Left forelimb (tissue), 1 donor: ENCODE data around the gene SCEL.
"Not testable (repeated sequence)": the region's sequence is repeated elsewhere in the genome, so short reads cannot be mapped to it uniquely, and the experiment has no call there.

Source experiments
- DNase-seq: peaks from one replicate; pipeline ENCODE4 v3.0.0-alpha.2; 2018; ENCODE audit warnings: low spot score

Gene SCEL

DNA sequence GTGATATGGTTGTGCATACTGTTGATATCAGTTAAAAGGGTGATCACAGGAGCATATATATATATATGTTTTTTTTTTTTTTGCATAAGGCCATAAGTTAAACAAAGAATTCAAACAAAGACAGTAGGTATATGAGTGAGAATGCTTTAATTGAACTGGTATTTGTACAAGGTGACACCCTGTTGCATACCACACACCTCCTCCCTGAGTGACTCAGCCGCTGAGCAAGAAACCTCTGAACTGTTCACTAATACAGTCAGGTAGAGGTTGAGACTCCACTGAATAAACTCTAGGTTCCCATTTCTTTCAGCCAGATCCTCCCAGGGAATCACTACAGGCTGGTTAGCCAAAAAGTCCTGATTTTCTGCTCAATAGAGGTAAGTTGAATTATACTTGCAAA is at the start of gene SCEL:
Gene SCEL, plus strand, starts transcription at position 259 of the 400 bp plus-strand sequence. CDS start 20,170 bp downstream, outside the sequence.
- DNase-seq: no peak

DNA sequence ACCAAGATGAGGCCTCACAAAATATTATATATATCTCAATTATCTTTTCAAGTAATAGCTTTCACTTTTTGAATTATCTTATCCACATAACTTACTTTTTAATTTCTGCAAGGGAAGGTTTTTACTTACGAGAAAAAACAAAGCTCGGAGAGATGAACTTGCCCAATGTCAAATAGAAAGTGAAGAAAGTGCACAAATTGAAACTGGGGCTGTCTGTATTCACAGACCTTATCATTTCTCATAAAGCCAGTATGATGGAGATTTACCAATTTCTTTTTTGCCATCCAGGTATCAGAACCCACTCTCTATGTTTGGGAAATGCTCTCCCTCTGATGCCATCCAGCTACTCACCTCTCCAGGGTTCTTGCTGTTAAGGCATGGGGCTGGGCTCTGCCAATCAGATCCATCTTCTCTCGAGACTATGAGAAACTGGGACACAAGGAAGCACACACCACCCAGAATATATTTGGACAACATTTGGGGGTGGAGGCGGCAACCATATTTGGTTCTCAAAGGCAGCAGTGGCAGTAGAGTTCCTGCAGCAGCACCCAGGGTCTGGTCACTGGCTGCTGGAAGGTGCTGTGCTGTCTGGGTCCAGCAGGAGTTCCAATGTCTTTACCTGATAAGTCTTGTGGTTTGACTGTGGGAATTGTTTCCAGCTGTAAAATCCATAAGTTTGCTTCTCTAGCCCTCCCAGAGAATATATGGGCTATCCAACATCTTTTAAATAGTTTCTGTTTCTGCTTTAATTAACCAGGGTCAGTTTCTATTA is 45.8 kb upstream of the SCEL start:
- no peak for DNase-seq

DNA sequence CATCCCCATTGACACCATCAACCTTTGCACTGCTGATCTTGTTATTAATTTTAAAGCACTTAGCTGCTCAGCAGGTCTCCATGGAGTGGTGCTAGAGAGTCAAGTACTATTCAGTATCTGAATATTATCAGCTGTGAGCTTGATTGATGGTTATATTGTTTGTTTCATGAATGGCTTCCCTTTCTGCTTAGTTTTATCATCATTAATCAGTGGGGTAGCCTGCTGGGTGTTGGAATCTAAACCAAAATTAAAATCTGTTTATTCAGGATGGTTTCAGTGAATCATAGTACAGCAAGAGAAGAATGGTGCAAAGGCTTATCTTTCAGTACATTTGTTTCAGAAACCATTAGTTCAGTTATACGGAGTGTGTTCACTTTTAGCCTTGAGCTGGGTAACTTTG is 42.5 kb upstream of the SCEL start:
- no peak for DNase-seq

DNA sequence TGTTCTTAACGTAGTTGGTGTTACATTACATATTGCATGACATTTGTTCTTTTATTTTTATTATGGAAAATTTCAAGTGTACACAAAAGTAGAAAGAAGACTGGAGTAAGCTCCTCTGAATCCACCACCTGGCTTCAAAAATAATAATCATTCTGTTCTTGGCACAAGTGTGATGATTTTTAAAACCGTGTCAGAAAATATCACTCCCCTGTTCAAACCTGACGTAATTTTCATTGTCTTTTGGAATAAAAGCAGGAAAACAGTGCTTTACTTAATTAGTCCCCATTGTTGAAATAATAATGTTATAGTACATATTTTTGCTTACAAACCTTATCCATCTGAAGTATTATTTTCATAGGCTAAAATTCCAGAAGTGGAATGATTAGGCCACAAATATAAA is 41.3 kb upstream of the SCEL start:
- no peak for DNase-seq

DNA sequence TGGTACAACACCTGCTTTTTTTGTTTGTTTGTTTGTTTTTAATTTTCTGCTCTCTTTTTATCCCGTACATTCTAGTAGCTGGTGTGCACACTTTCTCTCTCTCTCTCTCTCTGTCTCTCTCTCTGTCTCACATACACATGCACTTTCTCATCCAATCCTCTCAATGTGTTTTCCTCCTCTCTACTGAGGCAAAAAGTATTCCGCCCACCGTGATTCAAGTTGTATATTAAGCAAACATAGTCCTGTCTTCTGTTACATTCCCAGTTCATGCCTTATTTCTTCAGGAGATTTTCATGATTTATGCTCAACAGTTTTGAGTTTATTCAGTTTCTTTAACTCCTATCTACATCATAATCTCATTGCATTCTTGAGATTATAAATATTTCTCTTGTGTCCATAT is 38.2 kb upstream of the SCEL start:
- DNase-seq: no peak

DNA sequence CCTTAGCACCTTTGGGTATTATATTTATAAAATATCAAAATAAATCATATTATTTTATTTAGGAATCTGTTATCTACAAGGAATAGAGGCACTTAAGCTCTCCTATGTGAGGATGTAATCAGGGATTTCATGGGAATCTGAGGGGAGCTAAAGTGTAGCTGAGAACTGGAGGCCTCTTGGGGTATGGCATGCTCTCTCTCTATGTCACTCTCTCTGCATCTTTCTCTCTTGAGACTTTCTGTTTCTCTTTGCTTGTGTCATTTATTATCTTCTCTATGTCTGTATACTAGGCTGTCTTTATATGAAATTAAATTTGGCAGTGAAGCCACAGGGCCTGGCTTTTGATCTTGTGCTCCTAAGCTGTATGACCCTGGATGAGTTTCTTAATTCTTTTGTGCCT is 37.7 kb upstream of the SCEL start:
- DNase-seq: no peak

DNA sequence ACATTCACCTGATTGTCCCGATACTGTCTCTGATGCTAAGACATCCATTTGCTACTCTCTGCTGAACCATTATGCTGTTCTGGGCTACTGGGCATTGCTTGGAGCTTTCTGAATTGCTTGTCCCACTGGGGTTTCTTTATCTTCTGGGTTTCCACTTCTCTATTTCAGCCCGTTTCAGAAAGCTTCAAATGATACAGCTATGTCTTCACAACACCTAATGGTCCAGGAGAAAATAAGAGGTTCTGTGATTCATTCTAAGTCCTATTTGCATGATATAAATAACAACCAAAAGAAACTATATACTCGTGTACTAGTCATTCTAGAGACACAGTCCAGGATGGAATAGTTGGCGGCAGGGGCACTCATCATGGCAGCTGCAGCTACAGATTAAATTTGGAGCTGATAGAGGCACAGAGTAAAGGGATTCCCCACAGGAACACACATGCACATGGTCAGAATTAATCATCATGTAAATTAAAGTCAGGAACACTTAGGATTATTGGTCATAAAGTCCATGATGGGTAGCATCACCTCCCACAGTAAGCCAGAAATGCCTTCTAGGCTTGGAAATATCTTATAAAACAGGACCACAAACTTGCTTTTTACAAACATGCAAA is 33.3 kb upstream of the SCEL start:
- DNase-seq: no peak

DNA sequence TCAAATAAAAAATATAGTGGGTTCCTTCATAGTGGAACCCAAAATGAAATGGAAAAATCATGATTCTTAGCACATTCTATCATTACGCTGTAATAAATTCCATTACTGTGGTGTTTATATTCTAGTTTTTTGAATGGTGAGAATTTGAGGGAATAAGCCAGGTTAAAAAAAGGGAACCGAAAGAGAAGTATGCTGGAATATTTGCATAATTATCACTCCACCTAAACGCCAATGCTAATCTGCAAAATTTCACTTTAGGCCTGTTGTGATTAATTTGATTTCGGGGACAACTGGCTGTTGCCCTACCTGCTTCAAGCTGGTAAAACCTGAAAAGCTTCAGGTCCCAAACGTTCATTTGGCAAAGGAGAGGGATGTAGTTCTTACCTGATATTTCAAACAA is 32.1 kb upstream of the SCEL start:
- no peak for DNase-seq

- DNase-seq: no peak
These were observed 28.6 kb upstream of the SCEL start for GRCh38 chr13:77506874-77507273.

DNA sequence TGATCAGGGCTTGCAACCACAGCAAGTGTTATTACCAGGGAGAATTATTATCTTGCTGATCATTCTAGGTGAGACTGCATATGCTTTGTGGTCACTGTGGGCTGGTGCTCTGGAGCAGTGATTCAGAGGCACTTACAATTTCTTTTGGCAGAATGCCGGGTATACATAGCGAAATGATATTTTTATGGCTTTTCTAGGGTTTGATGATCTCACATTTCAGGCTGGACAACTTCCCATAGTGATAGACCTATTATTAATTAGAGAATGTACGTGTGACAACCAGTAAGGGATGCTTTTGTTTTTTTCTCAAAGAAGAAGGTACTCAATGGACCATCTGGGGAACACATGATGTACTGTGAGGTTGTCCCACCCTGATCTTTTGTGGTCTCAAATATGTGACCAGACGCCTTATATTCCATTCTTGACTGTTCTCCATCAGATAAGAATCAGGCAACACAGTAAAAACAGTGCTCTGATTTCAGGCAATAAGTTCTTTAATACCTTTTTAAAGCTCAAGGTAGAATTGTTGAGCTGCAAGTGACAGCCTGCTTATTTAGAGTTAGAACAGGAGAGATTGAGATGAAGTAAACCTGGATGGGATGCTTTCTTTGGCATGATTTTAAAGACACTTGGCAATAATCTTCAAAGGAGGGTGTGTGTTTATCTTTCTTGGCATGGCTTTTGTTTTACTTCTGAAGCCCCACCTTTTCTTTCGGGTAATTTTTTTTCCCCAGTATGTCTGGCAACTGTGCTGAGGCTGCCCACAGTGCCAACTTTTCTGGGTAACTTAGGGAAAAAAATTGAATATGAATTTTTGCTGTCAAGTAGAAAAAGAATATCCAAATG is 27.4 kb upstream of the SCEL start:
- no peak for DNase-seq

GRCh38 chr13:77508959-77509620 is 26.4 kb upstream of the SCEL start:
- no peak for DNase-seq

- no peak for DNase-seq
These were observed 25.4 kb upstream of the SCEL start for GRCh38 chr13:77510156-77510555.

GRCh38 chr13:77511552-77511951 is 24.0 kb upstream of the SCEL start:
- no peak for DNase-seq

DNA sequence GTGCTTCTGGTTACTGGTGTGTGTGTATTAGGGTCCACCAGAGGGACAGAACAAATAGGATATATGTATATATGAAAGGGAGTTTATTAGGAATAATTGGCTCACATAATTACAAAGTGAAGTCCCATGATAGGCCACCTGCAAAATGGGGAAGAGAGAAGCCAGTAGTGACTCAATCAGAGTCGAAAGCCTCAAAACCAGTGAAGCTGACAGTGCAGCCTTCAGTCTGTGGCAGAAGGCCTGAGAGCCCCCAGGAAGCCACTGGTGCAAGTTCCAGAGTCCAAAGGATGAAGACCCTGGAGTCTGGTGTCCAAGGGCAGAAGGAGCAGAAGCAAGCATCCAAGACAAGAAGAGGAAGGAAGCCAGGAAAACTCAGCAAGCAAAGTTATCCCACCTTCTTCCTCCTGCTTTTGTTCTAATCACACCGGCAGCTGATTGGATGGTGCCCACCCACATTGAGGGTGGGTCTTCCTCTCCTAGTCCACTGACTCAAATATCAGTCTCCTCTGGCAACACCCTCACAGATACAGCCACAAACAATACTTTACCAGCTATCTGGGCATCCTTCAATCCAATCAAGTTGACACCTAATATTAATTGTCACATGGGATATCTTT is 21.7 kb upstream of the SCEL start:
- DNase-seq: no peak

GRCh38 chr13:77514336-77514726 is 21.2 kb upstream of the SCEL start:
- no peak for DNase-seq

GRCh38 chr13:77515785-77516184 is 19.7 kb upstream of the SCEL start:
- DNase-seq: no peak

- DNase-seq: no peak
These were observed 19.1 kb upstream of the SCEL start for GRCh38 chr13:77516342-77516789.

GRCh38 chr13:77518266-77518665 is 17.2 kb upstream of the SCEL start:
- DNase-seq: no peak

DNA sequence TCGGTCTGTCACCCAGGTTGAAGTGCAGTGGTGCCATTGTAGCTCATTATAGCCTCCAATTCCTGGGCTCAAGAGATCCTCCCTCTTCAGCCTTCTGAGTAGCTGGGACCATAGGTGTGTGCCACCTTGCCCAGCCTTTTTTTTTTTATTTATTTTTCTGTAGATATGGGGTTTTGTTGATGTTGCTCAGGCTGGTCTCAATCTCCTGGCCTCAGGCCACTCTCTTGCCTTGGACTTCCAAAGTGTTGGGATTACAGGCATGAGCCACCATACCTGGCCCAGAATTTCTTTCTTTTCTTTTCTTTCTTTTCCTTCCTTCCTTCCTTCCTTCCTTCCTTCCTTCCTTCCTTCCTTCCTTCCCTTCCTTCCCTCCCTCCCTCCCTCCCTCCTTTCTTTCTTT is 16.1 kb upstream of the SCEL start:
- DNase-seq: not testable (repeated sequence)

- DNase-seq: no peak
These were observed 15.7 kb upstream of the SCEL start for GRCh38 chr13:77519808-77520207.

DNA sequence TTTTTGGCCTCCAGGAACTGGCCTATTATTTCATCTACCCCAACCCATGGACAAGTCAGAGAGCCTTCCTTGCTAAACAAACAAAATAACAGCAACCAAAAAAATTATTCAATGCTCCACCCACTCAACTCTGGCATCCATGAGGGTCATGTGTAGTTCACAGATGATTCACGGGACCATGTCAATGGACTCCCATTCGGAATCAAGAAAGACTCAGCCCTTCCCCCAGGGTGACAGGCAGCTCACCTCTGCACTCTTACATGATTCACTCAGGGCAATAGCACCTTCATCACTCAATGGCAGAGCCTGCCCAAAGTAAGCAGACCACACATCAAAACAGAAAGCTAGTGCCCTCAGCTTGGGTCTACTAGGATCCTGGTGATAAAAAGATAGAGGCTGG is 14.3 kb upstream of the SCEL start:
- DNase-seq: no peak
